Activated CD8-positive, alpha-beta T cell treated with anti-CD3 and anti-CD28 coated beads for 36 hours (primary cell): ENCODE data around the gene AMBRA1. TPM values are rescaled to one million over a fixed set of nuclear protein-coding genes. Genes with fewer than 3 reads are reported as not detected.

Source experiments
- ATAC-seq: fragments of 200-7000 bp; cut with Tn5 transposase; one replicate; pipeline ENCODE4 v1.10.0; 2021; ENCODE audit warnings: mild to moderate bottlenecking, moderate library complexity
- CTCF ChIA-PET: fragments of 350-600 bp; sonication (Branson Sonifier 250); formaldehyde crosslinking; loops from one replicate; lab custom pipeline; 2021; ENCODE audit warnings: antibody characterized with exemption; lab: Charles Lee
- POLR2A ChIA-PET: fragments of 350-600 bp; sonication (Branson Sonifier 250); formaldehyde crosslinking; loops from one replicate; lab custom pipeline; 2021; ENCODE audit warnings: antibody characterized with exemption; lab: Charles Lee
- DNase-seq: peaks from one replicate; pipeline ENCODE4 v3.0.0-alpha.2; 2020
- H3K27ac Mint-ChIP-seq: one replicate; pipeline ENCODE4 v1.8.0; 2021; ENCODE audit warnings: mild to moderate bottlenecking, mixed read lengths
- H3K27me3 Mint-ChIP-seq: one replicate; pipeline ENCODE4 v1.8.0; 2021; ENCODE audit warnings: mixed read lengths
- H3K36me3 Mint-ChIP-seq: one replicate; pipeline ENCODE4 v1.8.0; 2021; ENCODE audit warnings: low read depth, mixed read lengths
- H3K4me1 Mint-ChIP-seq: one replicate; pipeline ENCODE4 v1.8.0; 2021; ENCODE audit warnings: low read depth, mixed read lengths
- H3K4me3 Mint-ChIP-seq: one replicate; pipeline ENCODE4 v1.8.0; 2021; ENCODE audit warnings: mild to moderate bottlenecking, moderate library complexity, mixed read lengths
- H3K9me3 Mint-ChIP-seq: one replicate; pipeline ENCODE4 v1.8.0; 2021; ENCODE audit warnings: mixed read lengths
- CTCF ChIP-seq: fragments of 200-600 bp; IDR thresholded peaks from one replicate; pipeline ENCODE4 v1.8.0; 2022; ENCODE audit warnings: antibody characterized with exemption, mild to moderate bottlenecking
- intact Hi-C: fragments of 100-400 bp; cut with micrococcal nuclease; formaldehyde crosslinking; loops from one replicate; pipeline ENCODE4 v1.10.0; 2022
- total RNA-seq, 2 experiments: library from RNA; stranded (reverse); gene quantifications; one replicate each; pipeline ENCODE4 v1.2.3, GENCODE V29; 2021

Gene AMBRA1
- total RNA-seq, 2 experiments from 2014 or later, result 24.0 to 24.1 TPM

DNA sequence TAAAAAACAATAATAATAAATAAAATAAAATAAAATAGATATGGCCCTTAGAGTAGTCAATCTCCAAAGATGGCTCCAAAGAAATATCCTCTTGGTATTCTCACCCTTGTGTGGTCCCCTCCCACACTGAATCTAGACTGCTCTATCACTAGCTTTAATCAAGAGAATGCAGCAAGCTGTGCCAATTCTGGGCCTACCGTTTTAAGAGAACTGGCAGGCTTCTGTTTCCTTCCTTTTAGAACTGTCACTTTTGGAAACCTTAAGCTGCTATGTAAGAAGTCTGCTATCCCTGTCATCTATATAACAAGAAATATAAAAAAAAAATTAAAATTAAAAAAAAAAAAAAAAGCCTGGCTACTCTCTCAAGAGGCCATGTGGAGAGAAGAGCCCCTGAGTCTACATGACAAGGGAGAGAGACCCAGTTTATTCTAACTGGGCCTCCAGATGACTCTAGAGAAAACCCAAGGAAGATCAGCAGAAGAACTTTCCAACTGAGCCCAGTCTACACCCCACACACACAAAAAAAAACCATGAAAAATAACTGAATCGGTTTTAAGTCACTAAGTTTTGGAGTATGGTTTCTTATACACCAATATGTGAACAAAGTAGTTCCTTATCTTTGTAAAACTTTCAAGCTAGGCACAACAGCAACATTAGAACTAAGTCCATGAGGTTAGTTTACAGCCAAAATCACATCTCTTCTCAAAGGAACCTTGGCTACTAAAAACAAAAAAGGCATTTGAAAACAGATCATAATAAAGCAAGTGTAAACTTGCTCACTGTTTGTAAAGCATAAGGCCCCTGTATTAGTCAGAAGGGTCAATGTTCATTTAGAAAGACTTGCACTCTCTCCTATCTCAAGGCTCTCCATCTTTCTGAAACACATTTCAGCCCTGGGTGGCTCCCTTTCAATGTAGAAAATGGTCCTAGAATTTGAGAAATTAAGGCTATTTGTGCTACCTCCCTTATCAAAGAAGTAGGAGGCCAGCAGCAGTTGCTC is 67.3 kb downstream of the AMBRA1 start:
- no peak for ATAC-seq
- no peak for DNase-seq
- H3K4me3 Mint-ChIP-seq, result no peak overlapping the region
- no peak overlapping the region for H3K27ac Mint-ChIP-seq
- intact Hi-C loops, result loop anchor here (5.0 kb wide), 1 partner anchor 34 kb away; no protein-coding TSS in a partner anchor
- ChIA-PET CTCF (interaction anchor here (0.7 kb wide), 1 partner anchor 134 kb away, joined by 3 read pairs; no protein-coding TSS in a partner anchor), POLR2A (no interaction called here)
- peaks cover 6% of the 10 kb centered on the region for H3K9me3 Mint-ChIP-seq
- H3K36me3 Mint-ChIP-seq, result peaks cover 7% of the 10 kb centered on the region
- no peak for TF ChIP-seq CTCF
- no peaks in the 10 kb centered on the region for H3K27me3 Mint-ChIP-seq
- H3K4me1 Mint-ChIP-seq, result peaks cover 36% of the 10 kb centered on the region

- DNase-seq, result no peak
- intact Hi-C loops, result no loop called here
- Mint-ChIP-seq H3K9me3 (peaks cover 6% of the 10 kb centered on the region), H3K4me3 (no peak overlapping the region), H3K27ac (no peak overlapping the region), H3K36me3 (peaks cover 7% of the 10 kb centered on the region), H3K4me1 (peaks cover 25% of the 10 kb centered on the region), H3K27me3 (no peaks in the 10 kb centered on the region)
- no peak for ATAC-seq
- CTCF ChIA-PET, result no interaction called here
- POLR2A ChIA-PET, result interaction anchor here (1.0 kb wide), 1 partner anchor 143 kb away, joined by 3 read pairs; the partner anchor contains the start of gene MDK
- TF ChIP-seq CTCF, result no peak
Measured at GRCh38 chr11:46524201-46524770, 69.5 kb downstream of the AMBRA1 start.

DNA sequence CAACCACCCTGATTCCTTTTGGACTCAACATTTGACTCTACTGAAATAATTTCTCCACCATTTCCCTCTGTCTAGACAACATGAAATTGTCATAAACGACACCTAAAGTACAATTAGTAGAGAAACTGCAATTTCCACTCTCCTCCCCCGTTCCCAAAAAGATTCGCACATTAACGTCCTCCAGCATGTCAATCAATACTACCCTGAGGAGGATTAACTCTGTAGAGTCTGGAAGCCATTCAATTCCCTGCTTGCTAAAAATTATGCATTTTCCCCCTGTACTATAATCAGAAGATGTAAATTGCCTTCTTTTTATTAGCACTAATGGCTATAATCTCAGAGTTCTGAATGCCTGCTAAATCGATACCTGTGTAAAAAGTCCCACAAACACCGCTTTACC is 70.5 kb downstream of the AMBRA1 start:
- Mint-ChIP-seq H3K36me3 (peaks cover 7% of the 10 kb centered on the region), H3K27ac (no peak overlapping the region), H3K9me3 (peaks cover 6% of the 10 kb centered on the region), H3K27me3 (no peaks in the 10 kb centered on the region), H3K4me3 (no peak overlapping the region), H3K4me1 (peaks cover 16% of the 10 kb centered on the region)
- intact Hi-C loops, result no loop called here
- no peak for TF ChIP-seq CTCF
- DNase-seq, result no peak
- ATAC-seq, result no peak
- ChIA-PET CTCF (interaction anchor here (1.0 kb wide), 1 partner anchor 9 kb away, joined by 3 read pairs; no protein-coding TSS in a partner anchor), POLR2A (no interaction called here)

GRCh38 chr11:46522682-46523281 is 71.0 kb downstream of the AMBRA1 start:
- intact Hi-C loops, result no loop called here
- Mint-ChIP-seq H3K9me3 (peaks cover 6% of the 10 kb centered on the region), H3K27me3 (no peaks in the 10 kb centered on the region), H3K4me3 (no peak overlapping the region), H3K36me3 (peaks cover 7% of the 10 kb centered on the region), H3K4me1 (peaks cover 13% of the 10 kb centered on the region), H3K27ac (no peak overlapping the region)
- no peak for ATAC-seq
- TF ChIP-seq CTCF, result no peak
- CTCF ChIA-PET, result interaction anchor here (1.0 to 1.5 kb wide), 2 partner anchors 9 to 32 kb away, joined by 3 to 12 read pairs; no protein-coding TSS in a partner anchor
- POLR2A ChIA-PET, result no interaction called here
- no peak for DNase-seq
